Effector memory CD8-positive, alpha-beta T cell (primary cell): ENCODE results near the gene CYB561.

Source experiments
- ATAC-seq: fragments of 150-1000 bp; cut with Tn5 transposase; replicated peaks from 2 replicates; pipeline ENCODE4 v1.10.0; 2021; ENCODE audit warnings: mild to moderate bottlenecking, moderate library complexity
- DNase-seq, 3 experiments: peaks; one replicate each; pipeline ENCODE4 v3.0.0; 2021
- H3K27ac Mint-ChIP-seq, 2 donors: one replicate each; pipeline ENCODE4 v1.8.0; 2022; ENCODE audit warnings: mild to moderate bottlenecking in 2 of 2, mixed read lengths in 2 of 2, moderate library complexity in 2 of 2
- H3K27me3 Mint-ChIP-seq, 2 donors: one replicate each; pipeline ENCODE4 v1.8.0; 2022; ENCODE audit warnings: mixed read lengths in 2 of 2
- H3K36me3 Mint-ChIP-seq: one replicate; pipeline ENCODE4 v1.8.0; 2022; ENCODE audit warnings: mild to moderate bottlenecking, moderate library complexity, mixed read lengths; ENCODE audit not compliant: insufficient read depth
- H3K4me1 Mint-ChIP-seq, 2 donors: one replicate each; pipeline ENCODE4 v1.8.0; 2022; ENCODE audit warnings: low read depth in 2 of 2, mixed read lengths in 2 of 2
- H3K4me3 Mint-ChIP-seq, 2 donors: one replicate each; pipeline ENCODE4 v1.8.0; 2022; ENCODE audit warnings: mild to moderate bottlenecking in 2 of 2, mixed read lengths in 2 of 2, moderate library complexity in 2 of 2
- H3K9me3 Mint-ChIP-seq, 2 donors: one replicate each; pipeline ENCODE4 v1.8.0; 2022; ENCODE audit warnings: mixed read lengths in 2 of 2
- total RNA-seq, 9 experiments: gene quantifications; one replicate each; lab custom pipeline; 2026; lab: John Stamatoyannopoulos, UW

The CYB561 gene
- total RNA-seq: 11.8 to 78.0 (median 22.6) reads per million in 9 experiments

GRCh38 chr17:63445954-63446752 is at the start of gene CYB561:
Gene CYB561 (minus strand): TSS chr17:63446306. CDS start chr17:63437547, 8,759 bp downstream.
- Mint-ChIP-seq H3K27ac (peak within 1 kb of the TSS; percentile 91 to 98), H3K4me1 (peaks cover 12 to 37% of the 10 kb centered on the region in 2 donors), H3K9me3 (no peaks in the 10 kb centered on the region), H3K36me3 (peaks cover 34% of the 10 kb centered on the region), H3K27me3 (no peaks in the 10 kb centered on the region), H3K4me3 (peak within 1 kb of the TSS; percentile 74 to 83)
- DNase-seq (peak; percentile 62 to 74 (median 70)), ATAC-seq (peak; percentile 58)

GRCh38 chr17:63495491-63495890 is 49.4 kb upstream of the CYB561 start:
- peaks cover 2 to 3% of the 10 kb centered on the region in 2 donors for H3K27me3 Mint-ChIP-seq
- no peaks in the 10 kb centered on the region for H3K4me1 Mint-ChIP-seq
- no peak for ATAC-seq

GRCh38 chr17:63494300-63494928 is 48.3 kb upstream of the CYB561 start:
- Mint-ChIP-seq H3K4me1 (no peaks in the 10 kb centered on the region), H3K27ac (no peak overlapping the region), H3K27me3 (no peaks in the 10 kb centered on the region), H3K36me3 (no peaks in the 10 kb centered on the region), H3K9me3 (no peaks in the 10 kb centered on the region), H3K4me3 (no peak overlapping the region)
- DNase-seq (no peak), ATAC-seq (no peak)

More at GRCh38 chr17:63495491-63495890, 49.4 kb upstream of the CYB561 start:
- Mint-ChIP-seq H3K27ac (no peak overlapping the region), H3K4me3 (no peak overlapping the region), H3K36me3 (no peaks in the 10 kb centered on the region), H3K9me3 (no peaks in the 10 kb centered on the region)
- no peak for DNase-seq

GRCh38 chr17:63493411-63493810 is 47.3 kb upstream of the CYB561 start:
- no peaks in the 10 kb centered on the region for H3K36me3 Mint-ChIP-seq
- H3K27ac Mint-ChIP-seq: no peak overlapping the region
- DNase-seq (no peak), ATAC-seq (no peak)
- H3K9me3 Mint-ChIP-seq: no peaks in the 10 kb centered on the region
- H3K4me1 Mint-ChIP-seq: no peaks in the 10 kb centered on the region
- no peak overlapping the region for H3K4me3 Mint-ChIP-seq
- no peaks in the 10 kb centered on the region for H3K27me3 Mint-ChIP-seq

- Mint-ChIP-seq H3K27me3 (no peaks in the 10 kb centered on the region), H3K4me1 (no peaks in the 10 kb centered on the region), H3K4me3 (no peak overlapping the region), H3K27ac (no peak overlapping the region), H3K36me3 (no peaks in the 10 kb centered on the region), H3K9me3 (no peaks in the 10 kb centered on the region)
- ATAC-seq (no peak), DNase-seq (no peak)
Measured at GRCh38 chr17:63492940-63493339, 46.8 kb upstream of the CYB561 start.

GRCh38 chr17:63491977-63492618 is 46.0 kb upstream of the CYB561 start:
- DNase-seq (no peak), ATAC-seq (no peak)
- Mint-ChIP-seq H3K27ac (peak overlapping the region in 1 of 2 donors; percentile 66), H3K9me3 (no peaks in the 10 kb centered on the region), H3K4me3 (no peak overlapping the region), H3K36me3 (peaks cover 2% of the 10 kb centered on the region), H3K27me3 (no peaks in the 10 kb centered on the region), H3K4me1 (no peaks in the 10 kb centered on the region)

GRCh38 chr17:63491413-63491812 is 45.3 kb upstream of the CYB561 start:
- no peaks in the 10 kb centered on the region for H3K4me1 Mint-ChIP-seq
- DNase-seq (no peak), ATAC-seq (no peak)
- H3K9me3 Mint-ChIP-seq: no peaks in the 10 kb centered on the region
- H3K4me3 Mint-ChIP-seq: no peak overlapping the region
- no peaks in the 10 kb centered on the region for H3K27me3 Mint-ChIP-seq
- peaks cover 2% of the 10 kb centered on the region for H3K36me3 Mint-ChIP-seq
- no peak overlapping the region for H3K27ac Mint-ChIP-seq

- Mint-ChIP-seq H3K27me3 (no peaks in the 10 kb centered on the region), H3K4me3 (no peak overlapping the region), H3K36me3 (peaks cover 2% of the 10 kb centered on the region), H3K9me3 (no peaks in the 10 kb centered on the region), H3K4me1 (no peaks in the 10 kb centered on the region), H3K27ac (no peak overlapping the region)
- DNase-seq (no peak), ATAC-seq (no peak)
Measured at GRCh38 chr17:63490858-63491400, 44.8 kb upstream of the CYB561 start.

- no peaks in the 10 kb centered on the region for H3K27me3 Mint-ChIP-seq
- no peaks in the 10 kb centered on the region for H3K4me1 Mint-ChIP-seq
- ATAC-seq (no peak), DNase-seq (no peak)
- H3K9me3 Mint-ChIP-seq: no peaks in the 10 kb centered on the region
- peaks cover 2% of the 10 kb centered on the region for H3K36me3 Mint-ChIP-seq
- no peak overlapping the region for H3K4me3 Mint-ChIP-seq
- H3K27ac Mint-ChIP-seq: no peak overlapping the region
Measured at GRCh38 chr17:63490329-63490728, 44.2 kb upstream of the CYB561 start.

- no peak for ATAC-seq
- Mint-ChIP-seq H3K36me3 (peaks cover 2% of the 10 kb centered on the region), H3K27me3 (no peaks in the 10 kb centered on the region), H3K4me3 (no peak overlapping the region), H3K4me1 (no peaks in the 10 kb centered on the region), H3K9me3 (no peaks in the 10 kb centered on the region), H3K27ac (no peak overlapping the region)
- no peak for DNase-seq
Measured at GRCh38 chr17:63489291-63489690, 43.2 kb upstream of the CYB561 start.

GRCh38 chr17:63488851-63489250 is 42.7 kb upstream of the CYB561 start:
- H3K27ac Mint-ChIP-seq: no peak overlapping the region
- no peak for DNase-seq
- no peak overlapping the region for H3K4me3 Mint-ChIP-seq
- H3K4me1 Mint-ChIP-seq: no peaks in the 10 kb centered on the region
- H3K36me3 Mint-ChIP-seq: peaks cover 2% of the 10 kb centered on the region
- H3K9me3 Mint-ChIP-seq: no peaks in the 10 kb centered on the region
- no peak for ATAC-seq
- H3K27me3 Mint-ChIP-seq: no peaks in the 10 kb centered on the region

GRCh38 chr17:63487014-63487339 is 40.9 kb upstream of the CYB561 start:
- DNase-seq: no peak
- Mint-ChIP-seq H3K4me3 (no peak overlapping the region), H3K9me3 (no peaks in the 10 kb centered on the region), H3K27me3 (peaks cover 8 to 12% of the 10 kb centered on the region in 2 donors), H3K36me3 (peaks cover 2% of the 10 kb centered on the region), H3K27ac (no peak overlapping the region), H3K4me1 (no peaks in the 10 kb centered on the region)
- no peak for ATAC-seq

GRCh38 chr17:63486317-63487013 is 40.4 kb upstream of the CYB561 start:
- H3K27me3 Mint-ChIP-seq: peaks cover 8 to 12% of the 10 kb centered on the region in 2 donors
- H3K4me3 Mint-ChIP-seq: no peak overlapping the region
- ATAC-seq (no peak), DNase-seq (no peak)
- no peaks in the 10 kb centered on the region for H3K4me1 Mint-ChIP-seq
- H3K9me3 Mint-ChIP-seq: no peaks in the 10 kb centered on the region
- peak overlapping the region in 1 of 2 donors; percentile 69 for H3K27ac Mint-ChIP-seq
- H3K36me3 Mint-ChIP-seq: peaks cover 2% of the 10 kb centered on the region
